ENCODE results near the gene POMC. TPM values are rescaled to one million over a fixed set of nuclear protein-coding genes. Genes with fewer than 3 reads are reported as not detected.
A peak's percentile ranks its signal among the peaks of the same experiment; 100 is the strongest.
"Not testable (repeated sequence)": the region's sequence is repeated elsewhere in the genome, so short reads cannot be mapped to it uniquely, and the experiment has no call there.

The POMC gene
- polyA plus RNA-seq: 1 to 10 TPM in 1 of 2 donors, under 1 TPM in 1; 0.59 to 2.1 TPM

- 4 to 6% methylated on average over 73 to 75 of the region's 75 CpGs for WGBS, 2 donors
Observed at GRCh38 chr2:25168256-25169072, at the start of gene POMC. POMC (minus strand) TSS chr2:25168580; CDS start chr2:25164772, 3,808 bp downstream.

GRCh38 chr2:25218100-25218499, 49.7 kb upstream of the POMC start:
- WGBS, 2 donors: 88 to 92% methylated on average over 3 of the region's 3 CpGs
- H3K9me3 ChIP-seq (ENCODE audit: control insufficient read depth in 2 of 2, insufficient read depth in 1 of 2, low read depth in 1 of 2, low read length in 1 of 2): no peaks in the 10 kb centered on the region

More at GRCh38 chr2:25168256-25169072, at the start of gene POMC:
- Histone ChIP-seq H3K27ac (ENCODE audit: low read depth in 2 of 2, low read length in 1 of 2) (no peak within 1 kb of the TSS), H3K4me1 (ENCODE audit: control insufficient read depth in 2 of 2, insufficient read depth in 2 of 2, low read length in 1 of 2) (peaks cover 0 to 4% of the 10 kb centered on the region in 2 donors), H3K36me3 (ENCODE audit: control insufficient read depth in 2 of 2, insufficient read depth in 2 of 2, low read length in 1 of 2) (no peaks in the 10 kb centered on the region), H3K27me3 (ENCODE audit: control insufficient read depth in 1 of 2, insufficient read depth in 2 of 2, low read length in 2 of 2) (peaks cover 0 to 4% of the 10 kb centered on the region in 2 donors), H3K4me3 (ENCODE audit: low read depth in 1 of 2, low read length in 2 of 2) (peak within 1 kb of the TSS; percentile 48 to 50), H3K9me3 (ENCODE audit: control insufficient read depth in 2 of 2, insufficient read depth in 1 of 2, low read depth in 1 of 2, low read length in 1 of 2) (no peaks in the 10 kb centered on the region)

GRCh38 chr2:25215948-25216679, 47.7 kb upstream of the POMC start:
- H3K4me1 ChIP-seq (ENCODE audit: control insufficient read depth in 2 of 2, insufficient read depth in 2 of 2, low read length in 1 of 2): peaks cover 0 to 2% of the 10 kb centered on the region in 2 donors
- H3K27me3 ChIP-seq (ENCODE audit: control insufficient read depth in 1 of 2, insufficient read depth in 2 of 2, low read length in 2 of 2): no peaks in the 10 kb centered on the region
- WGBS, 2 donors: 3 to 4% methylated on average over 60 to 71 of the region's 71 CpGs
- H3K27ac ChIP-seq (ENCODE audit: low read depth in 2 of 2, low read length in 1 of 2): peak overlapping the region; percentile 57 to 73
- H3K36me3 ChIP-seq (ENCODE audit: control insufficient read depth in 2 of 2, insufficient read depth in 2 of 2, low read length in 1 of 2): no peaks in the 10 kb centered on the region
- H3K9me3 ChIP-seq (ENCODE audit: control insufficient read depth in 2 of 2, insufficient read depth in 1 of 2, low read depth in 1 of 2, low read length in 1 of 2): no peaks in the 10 kb centered on the region
- H3K4me3 ChIP-seq (ENCODE audit: low read depth in 1 of 2, low read length in 2 of 2): peak overlapping the region; percentile 50 to 56

More at GRCh38 chr2:25218100-25218499, 49.7 kb upstream of the POMC start:
- Histone ChIP-seq H3K27ac (ENCODE audit: low read depth in 2 of 2, low read length in 1 of 2) (no peak overlapping the region), H3K4me1 (ENCODE audit: control insufficient read depth in 2 of 2, insufficient read depth in 2 of 2, low read length in 1 of 2) (peaks cover 0 to 2% of the 10 kb centered on the region in 2 donors), H3K4me3 (ENCODE audit: low read depth in 1 of 2, low read length in 2 of 2) (no peak overlapping the region), H3K36me3 (ENCODE audit: control insufficient read depth in 2 of 2, insufficient read depth in 2 of 2, low read length in 1 of 2) (no peaks in the 10 kb centered on the region), H3K27me3 (ENCODE audit: control insufficient read depth in 1 of 2, insufficient read depth in 2 of 2, low read length in 2 of 2) (no peaks in the 10 kb centered on the region)

- Histone ChIP-seq H3K4me1 (ENCODE audit: control insufficient read depth in 2 of 2, insufficient read depth in 2 of 2, low read length in 1 of 2) (peaks cover 0 to 2% of the 10 kb centered on the region in 2 donors), H3K9me3 (ENCODE audit: control insufficient read depth in 2 of 2, insufficient read depth in 1 of 2, low read depth in 1 of 2, low read length in 1 of 2) (no peaks in the 10 kb centered on the region), H3K27ac (ENCODE audit: low read depth in 2 of 2, low read length in 1 of 2) (peak overlapping the region; percentile 15 to 57), H3K27me3 (ENCODE audit: control insufficient read depth in 1 of 2, insufficient read depth in 2 of 2, low read length in 2 of 2) (no peaks in the 10 kb centered on the region), H3K36me3 (ENCODE audit: control insufficient read depth in 2 of 2, insufficient read depth in 2 of 2, low read length in 1 of 2) (no peaks in the 10 kb centered on the region), H3K4me3 (ENCODE audit: low read depth in 1 of 2, low read length in 2 of 2) (no peak overlapping the region)
- WGBS, 2 donors: 67 to 75% methylated on average over 5 of the region's 5 CpGs
Observed at GRCh38 chr2:25215232-25215631, 46.9 kb upstream of the POMC start.

- no peaks in the 10 kb centered on the region for H3K9me3 ChIP-seq (ENCODE audit: control insufficient read depth in 2 of 2, insufficient read depth in 1 of 2, low read depth in 1 of 2, low read length in 1 of 2)
- no peaks in the 10 kb centered on the region for H3K4me1 ChIP-seq (ENCODE audit: control insufficient read depth in 2 of 2, insufficient read depth in 2 of 2, low read length in 1 of 2)
- H3K27me3 ChIP-seq (ENCODE audit: control insufficient read depth in 1 of 2, insufficient read depth in 2 of 2, low read length in 2 of 2): no peaks in the 10 kb centered on the region
- 64 to 66% methylated on average over 8 of the region's 8 CpGs for WGBS, 2 donors
- H3K27ac ChIP-seq (ENCODE audit: low read depth in 2 of 2, low read length in 1 of 2): no peak overlapping the region
- no peaks in the 10 kb centered on the region for H3K36me3 ChIP-seq (ENCODE audit: control insufficient read depth in 2 of 2, insufficient read depth in 2 of 2, low read length in 1 of 2)
- H3K4me3 ChIP-seq (ENCODE audit: low read depth in 1 of 2, low read length in 2 of 2): no peak overlapping the region
Observed at GRCh38 chr2:25213229-25213628, 44.8 kb upstream of the POMC start.

- H3K9me3 ChIP-seq (ENCODE audit: control insufficient read depth in 2 of 2, insufficient read depth in 1 of 2, low read depth in 1 of 2, low read length in 1 of 2); H3K4me3 ChIP-seq (ENCODE audit: low read depth in 1 of 2, low read length in 2 of 2); H3K4me1 ChIP-seq (ENCODE audit: control insufficient read depth in 2 of 2, insufficient read depth in 2 of 2, low read length in 1 of 2); H3K27ac ChIP-seq (ENCODE audit: low read depth in 2 of 2, low read length in 1 of 2); H3K27me3 ChIP-seq (ENCODE audit: control insufficient read depth in 1 of 2, insufficient read depth in 2 of 2, low read length in 2 of 2); H3K36me3 ChIP-seq (ENCODE audit: control insufficient read depth in 2 of 2, insufficient read depth in 2 of 2, low read length in 1 of 2): not testable (repeated sequence)
- 93 to 94% methylated on average over 6 of the region's 6 CpGs for WGBS, 2 donors
Observed at GRCh38 chr2:25210923-25211322, 42.5 kb upstream of the POMC start.

- Histone ChIP-seq H3K36me3 (ENCODE audit: control insufficient read depth in 2 of 2, insufficient read depth in 2 of 2, low read length in 1 of 2) (no peaks in the 10 kb centered on the region), H3K27ac (ENCODE audit: low read depth in 2 of 2, low read length in 1 of 2) (no peak overlapping the region), H3K9me3 (ENCODE audit: control insufficient read depth in 2 of 2, insufficient read depth in 1 of 2, low read depth in 1 of 2, low read length in 1 of 2) (no peaks in the 10 kb centered on the region), H3K4me1 (ENCODE audit: control insufficient read depth in 2 of 2, insufficient read depth in 2 of 2, low read length in 1 of 2) (no peaks in the 10 kb centered on the region), H3K4me3 (ENCODE audit: low read depth in 1 of 2, low read length in 2 of 2) (no peak overlapping the region), H3K27me3 (ENCODE audit: control insufficient read depth in 1 of 2, insufficient read depth in 2 of 2, low read length in 2 of 2) (no peaks in the 10 kb centered on the region)
- 67 to 75% methylated on average over 5 of the region's 5 CpGs for WGBS, 2 donors
Observed at GRCh38 chr2:25207078-25207545, 38.7 kb upstream of the POMC start.

GRCh38 chr2:25204190-25204838, 35.9 kb upstream of the POMC start:
- Histone ChIP-seq H3K9me3 (ENCODE audit: control insufficient read depth in 2 of 2, insufficient read depth in 1 of 2, low read depth in 1 of 2, low read length in 1 of 2) (no peaks in the 10 kb centered on the region), H3K4me1 (ENCODE audit: control insufficient read depth in 2 of 2, insufficient read depth in 2 of 2, low read length in 1 of 2) (no peaks in the 10 kb centered on the region), H3K27ac (ENCODE audit: low read depth in 2 of 2, low read length in 1 of 2) (no peak overlapping the region), H3K4me3 (ENCODE audit: low read depth in 1 of 2, low read length in 2 of 2) (peak overlapping the region in 1 of 2 donors; percentile 31), H3K36me3 (ENCODE audit: control insufficient read depth in 2 of 2, insufficient read depth in 2 of 2, low read length in 1 of 2) (no peaks in the 10 kb centered on the region), H3K27me3 (ENCODE audit: control insufficient read depth in 1 of 2, insufficient read depth in 2 of 2, low read length in 2 of 2) (no peaks in the 10 kb centered on the region)
- 45 to 47% methylated on average over 59 of the region's 59 CpGs for WGBS, 2 donors

GRCh38 chr2:25202275-25202674, 33.9 kb upstream of the POMC start:
- Histone ChIP-seq H3K4me1 (ENCODE audit: control insufficient read depth in 2 of 2, insufficient read depth in 2 of 2, low read length in 1 of 2) (no peaks in the 10 kb centered on the region), H3K36me3 (ENCODE audit: control insufficient read depth in 2 of 2, insufficient read depth in 2 of 2, low read length in 1 of 2) (no peaks in the 10 kb centered on the region), H3K27me3 (ENCODE audit: control insufficient read depth in 1 of 2, insufficient read depth in 2 of 2, low read length in 2 of 2) (no peaks in the 10 kb centered on the region), H3K27ac (ENCODE audit: low read depth in 2 of 2, low read length in 1 of 2) (no peak overlapping the region), H3K4me3 (ENCODE audit: low read depth in 1 of 2, low read length in 2 of 2) (no peak overlapping the region), H3K9me3 (ENCODE audit: control insufficient read depth in 2 of 2, insufficient read depth in 1 of 2, low read depth in 1 of 2, low read length in 1 of 2) (no peaks in the 10 kb centered on the region)
- WGBS, 2 donors: 75 to 81% methylated on average over 11 of the region's 11 CpGs
